HepG2 (cell line): ENCODE measurements around the gene ZNF853. TPM values are rescaled to one million over a fixed set of nuclear protein-coding genes. Genes with fewer than 3 reads are reported as not detected.

Experiments
- ATAC-seq: fragments of 200-7000 bp; cut with Tn5 transposase; 3 replicates; pipeline ENCODE4 v1.9.1; 2020; ENCODE audit warnings: mild to moderate bottlenecking, moderate library complexity
- BruUV-seq: library from RNA; stranded (reverse); fragments of 400-500 nt; replicated peaks from 2 replicates; lab custom pipeline; 2021; lab: Mats Ljungman, UMichigan
- CTCF ChIA-PET: fragments of 300-600 bp; formaldehyde crosslinking; extraction: SDS; loops from one replicate; lab custom pipeline; 2021; ENCODE audit warnings: low total read pairs, inconsistent platforms, low intra/inter-chr PET ratio; lab: Yijun Ruan, JAX
- POLR2A ChIA-PET: fragments of 350-600 bp; sonication (Branson Sonifier 250); formaldehyde crosslinking; loops from one replicate; lab custom pipeline; 2020; ENCODE audit warnings: antibody characterized with exemption, inconsistent platforms; lab: Yijun Ruan, JAX
- DNase-seq: peaks from one replicate; pipeline ENCODE4 v3.0.0-alpha.2; 2015; ENCODE audit warnings: low spot score
- FAIRE-seq: peaks from 3 replicates; lab custom pipeline; 2011; peaks lifted over from hg19 to GRCh38; lab: Jason Lieb, UNC
- H2AFZ ChIP-seq: one replicate; pipeline ENCODE4 v1.6.1; 2011; ENCODE audit warnings: low read length, inconsistent platforms
- H3K27ac ChIP-seq: fragments of 300-600 bp; 3 replicates; pipeline ENCODE4 v1.8.0; 2011; ENCODE audit warnings: mixed run types, mild to moderate bottlenecking, mixed read lengths, low read length, inconsistent platforms; ENCODE audit not compliant: insufficient read depth; ENCODE audit errors: extremely low read length
- H3K27me3 ChIP-seq, 2 experiments: fragments of 200-600 bp in 1 of 2; 2 replicates in 1 of 2; 3 replicates in 1 of 2; pipeline versions ENCODE4 v1.6.0 to v1.8.0; 2011; ENCODE audit warnings: low read length in 2 of 2, mild to moderate bottlenecking in 2 of 2, moderate library complexity in 2 of 2, inconsistent platforms in 1 of 2; ENCODE audit not compliant: insufficient read depth in 2 of 2, control insufficient read depth in 1 of 2
- H3K36me3 ChIP-seq, 2 experiments: fragments of 200-600 bp in 1 of 2; replicated peaks in 1 of 2; 2 replicates in 1 of 2; 3 replicates in 1 of 2; pipeline versions ENCODE4 v1.5.1 to v1.8.0; 2011; ENCODE audit warnings: low read length in 2 of 2, inconsistent platforms in 1 of 2; ENCODE audit not compliant: insufficient read depth in 2 of 2, control insufficient read depth in 1 of 2
- H3K4me1 ChIP-seq: 2 replicates; pipeline ENCODE4 v1.5.1; 2012; ENCODE audit warnings: low read length, inconsistent platforms; ENCODE audit not compliant: insufficient read depth
- H3K4me2 ChIP-seq: 2 replicates; pipeline ENCODE4 v1.6.0; 2011; ENCODE audit warnings: low read depth, low read length, inconsistent platforms
- H3K4me3 ChIP-seq, 3 experiments: fragments of 200-600 bp in 1 of 3; sonication (generic), shearing (Covaris generic) in 1 of 3; replicated peaks in 1 of 3; 2 replicates each; pipeline ENCODE4 v1.5.1; 2011 to 2016; ENCODE audit warnings: low read length in 3 of 3, inconsistent platforms in 2 of 3, low read depth in 2 of 3, mild to moderate bottlenecking in 2 of 3, control low read depth in 1 of 3, mixed read lengths in 1 of 3; ENCODE audit not compliant: insufficient read depth in 1 of 3
- H3K79me2 ChIP-seq: one replicate; pipeline ENCODE4 v1.6.1; 2011; ENCODE audit warnings: low read length, inconsistent platforms; ENCODE audit not compliant: insufficient read depth
- H3K9ac ChIP-seq: 2 replicates; pipeline ENCODE4 v1.6.0; 2011; ENCODE audit warnings: mild to moderate bottlenecking, low read depth, low read length, inconsistent platforms; ENCODE audit not compliant: insufficient read depth
- H3K9me3 ChIP-seq: 2 replicates; pipeline ENCODE4 v1.5.1; 2012; ENCODE audit warnings: mild to moderate bottlenecking, low read length
- H4K20me1 ChIP-seq: 2 replicates; pipeline ENCODE4 v1.6.0; 2011; ENCODE audit warnings: inconsistent platforms, mild to moderate bottlenecking, low read length, moderate library complexity; ENCODE audit not compliant: insufficient read depth
- ADNP ChIP-seq: sonication (generic); formaldehyde crosslinking; IDR thresholded peaks from 2 replicates; pipeline ENCODE4 v1.4.0; 2020; ENCODE audit warnings: missing genetic modification reagents
- CC2D1A ChIP-seq: sonication (generic); formaldehyde crosslinking; IDR thresholded peaks from 2 replicates; pipeline ENCODE4 v1.8.1; 2023; ENCODE audit warnings: mild to moderate bottlenecking, missing genetic modification reagents
- FOXM1 ChIP-seq: sonication (generic); formaldehyde crosslinking; IDR thresholded peaks from 2 replicates; pipeline ENCODE4 v1.5.0; 2020; ENCODE audit warnings: missing genetic modification reagents
- FOXO1 ChIP-seq: sonication (generic); formaldehyde crosslinking; IDR thresholded peaks from 2 replicates; pipeline ENCODE4 v1.4.0; 2020; ENCODE audit warnings: missing genetic modification reagents
- LBX2 ChIP-seq: sonication (generic); formaldehyde crosslinking; IDR thresholded peaks from 2 replicates; pipeline ENCODE4 v1.5.0; 2020; ENCODE audit warnings: missing genetic modification reagents, mild to moderate bottlenecking, borderline replicate concordance
- MED13 ChIP-seq: sonication (generic); formaldehyde crosslinking; IDR thresholded peaks from 2 replicates; pipeline ENCODE4 v1.5.0; 2020; ENCODE audit warnings: missing genetic modification reagents
- NFATC3 ChIP-seq: sonication (generic); formaldehyde crosslinking; IDR thresholded peaks from 2 replicates; pipeline ENCODE4 v1.5.1; 2020; ENCODE audit warnings: mild to moderate bottlenecking, missing genetic modification reagents
- SYNCRIP ChIP-seq: fragments of 200-400 bp; formaldehyde crosslinking; IDR thresholded peaks from 2 replicates; pipeline ENCODE4 v1.6.1; 2018; ENCODE audit warnings: mild to moderate bottlenecking, low read depth, low read length; ENCODE audit not compliant: insufficient read depth
- TBX3 ChIP-seq: fragments of 450-650 bp; IDR thresholded peaks from 2 replicates; pipeline ENCODE4 v1.6.1; 2017; ENCODE audit warnings: antibody characterized with exemption, mild to moderate bottlenecking, inconsistent platforms, borderline replicate concordance
- WGBS: methylation state at CpG from one replicate; pipeline ENCODE4 v1.1.6; 2017; ENCODE audit warnings: low lambda C conversion rate; 5-methylcytosine and 5-hydroxymethylcytosine counted together
- in situ Hi-C: cut with HindIII; loops from 2 replicates; pipeline ENCODE4 v1.10.0; 2017; ENCODE audit warnings: low pct_unique_long_range_greater_than_20kb; ENCODE audit not compliant: extremely low pct_ligation_motif_present
- intact Hi-C: fragments of 100-400 bp; cut with micrococcal nuclease; formaldehyde crosslinking; loops from one replicate; pipeline ENCODE4 v1.10.0; 2022; ENCODE audit not compliant: unreplicated experiment
- polyA plus RNA-seq, 8 experiments: library from polyadenylated mRNA; depleted of rRNA in 3 of 8; stranded (reverse) in 7 of 8; unstranded in 1 of 8; fragments of >200 nt; fragmentation: Illumina TruSeq in 4 of 8; extraction: Trizol in 4 of 8; gene quantifications; 2 replicates each; pipeline versions ENCODE4 v1.2.1 to v1.2.3, GENCODE V29; 2011 to 2016; ENCODE audit warnings: low read depth in 4 of 8, missing spikeins in 1 of 8, mixed read lengths in 1 of 8; ENCODE audit not compliant: insufficient read depth in 1 of 8
- total RNA-seq, 5 experiments: library from RNA; depleted of rRNA; stranded (reverse); fragments of >200 nt; fragmentation: Illumina TruSeq; extraction: Trizol; gene quantifications; 2 replicates each; pipeline ENCODE4 v1.2.3, GENCODE V29; 2016; ENCODE audit warnings: low read depth in 1 of 5

The ZNF853 gene
- total and polyA plus RNA-seq, 2 of the 13 experiments (the other 11 are each of a cell fraction or from before 2014, with no cell fraction given): 2.1 to 6.2 TPM

- ChIA-PET CTCF (no interaction called here), POLR2A (no interaction called here)
- DNase-seq (no peak), FAIRE-seq (no peak), ATAC-seq (no peak)
- H3K27ac ChIP-seq: no peak overlapping the region
- no peaks in the 10 kb centered on the region for H3K79me2 ChIP-seq
- in situ Hi-C loops: no loop called here
- no peak overlapping the region for H3K4me3 ChIP-seq
- H3K4me1 ChIP-seq: no peaks in the 10 kb centered on the region
- H3K9me3 ChIP-seq: no peaks in the 10 kb centered on the region
- intact Hi-C loops: no loop called here
- no peak overlapping the region for H3K4me2 ChIP-seq
- no peaks in the 10 kb centered on the region for H3K27me3 ChIP-seq
- 97% methylated on average over 25 of the region's 36 CpGs for WGBS
- no peak overlapping the region for H3K9ac ChIP-seq
- no TSS peak for BruUV-seq
- peaks cover 0 to 22% of the 10 kb centered on the region in 2 experiments; a peak in 3 of 5 replicates for H3K36me3 ChIP-seq
- H4K20me1 ChIP-seq: no peaks in the 10 kb centered on the region; the same call in 1 of the 2 replicates
- no peak overlapping the region for H2AFZ ChIP-seq
- no peak for TF ChIP-seq TBX3
- no peak for TF ChIP-seq ADNP (CRISPR knock-in tag)
- no peak for TF ChIP-seq CC2D1A (CRISPR knock-in tag)
- TF ChIP-seq LBX2: no peak
- no peak for TF ChIP-seq MED13 (CRISPR knock-in tag)
- TF ChIP-seq FOXM1 (CRISPR knock-in tag): no peak
- no peak for TF ChIP-seq SYNCRIP
- no peak for TF ChIP-seq NFATC3 (CRISPR knock-in tag)
- TF ChIP-seq FOXO1 (CRISPR knock-in tag): no peak
Measured at GRCh38 chr7:6606866-6607583, 8.4 kb upstream of the ZNF853 start.
